ENCODE data around the gene LY6G6F.
"Not testable (repeated sequence)": the region's sequence is repeated elsewhere in the genome, so short reads cannot be mapped to it uniquely, and the experiment has no call there.

The LY6G6F gene

GRCh38 chr6:31700740-31701401, 5.8 kb upstream of the LY6G6F start:
- intact Hi-C loops (cut with DNase I) = loop anchor here (10.0 kb wide), 1 partner anchor 94 kb away; the partner anchor contains the start of gene VARS1
- no peak for DNase-seq

GRCh38 chr6:31701666-31702404, 4.8 kb upstream of the LY6G6F start:
- peak in 1 of 10 donors; percentile 74 for DNase-seq
- intact Hi-C loops (cut with DNase I) = loop anchor here (2.0 to 10.0 kb wide), 2 partner anchors 93 to 161 kb away; partner anchors contain the start of genes NEU1 and VARS1

- peak in 1 of 10 donors; percentile 5 for DNase-seq
- intact Hi-C loops (cut with DNase I) = loop anchor here (2.0 to 10.0 kb wide), 2 partner anchors 92 to 160 kb away; partner anchors contain the start of genes NEU1 and VARS1
Measured at GRCh38 chr6:31702405-31702818, 4.3 kb upstream of the LY6G6F start.

GRCh38 chr6:31702819-31703716, 3.6 kb upstream of the LY6G6F start, which contains the start of gene ABHD16A:
TSS of gene ABHD16A (minus strand) at chr6:31703324. CDS start at chr6:31703281, 43 bp downstream.
- intact Hi-C loops (cut with DNase I) = loop anchor here (2.0 to 10.0 kb wide), 2 partner anchors 92 to 160 kb away; partner anchors contain the start of genes NEU1 and VARS1
- DNase-seq = peak; percentile 96 to 100 (median 98)

GRCh38 chr6:31705931-31706330, 735 bp upstream of the LY6G6F start:
- DNase-seq = peak in 1 of 10 donors; percentile 1
- intact Hi-C loops (cut with DNase I) = loop anchor here (10.0 kb wide), 1 partner anchor 89 kb away; the partner anchor contains the start of gene VARS1

GRCh38 chr6:31707701-31708100, 1.0 kb downstream of the LY6G6F start:
- DNase-seq = peak in 1 of 10 donors; percentile 8
- intact Hi-C loops (cut with DNase I) = loop anchor here (10.0 kb wide), 1 partner anchor 87 kb away; the partner anchor contains the start of gene VARS1

GRCh38 chr6:31708224-31708623, 1.6 kb downstream of the LY6G6F start:
- intact Hi-C loops (cut with DNase I) = loop anchor here (10.0 kb wide), 1 partner anchor 87 kb away; the partner anchor contains the start of gene VARS1
- no peak for DNase-seq

- intact Hi-C loops (cut with DNase I) = loop anchor here (10.0 kb wide), 1 partner anchor 86 kb away; the partner anchor contains the start of gene VARS1
- not testable (repeated sequence) for DNase-seq
Measured at GRCh38 chr6:31709157-31709556, 2.5 kb downstream of the LY6G6F start.

GRCh38 chr6:31710523-31711219, 4.0 kb downstream of the LY6G6F start:
- intact Hi-C loops (cut with DNase I) = no loop called here

GRCh38 chr6:31711233-31711632, 4.6 kb downstream of the LY6G6F start:
- intact Hi-C loops (cut with DNase I) = no loop called here
- DNase-seq = no peak

More at GRCh38 chr6:31710523-31711219, 4.0 kb downstream of the LY6G6F start:
- peak in 1 of 10 donors; percentile 47 for DNase-seq

GRCh38 chr6:31712296-31712695, 5.6 kb downstream of the LY6G6F start:
- no peak for DNase-seq
- intact Hi-C loops (cut with DNase I) = no loop called here

- intact Hi-C loops (cut with DNase I) = no loop called here
- DNase-seq = no peak
Measured at GRCh38 chr6:31713465-31713864, 6.8 kb downstream of the LY6G6F start.

GRCh38 chr6:31713991-31714684, 7.5 kb downstream of the LY6G6F start:
- intact Hi-C loops (cut with DNase I) = no loop called here
- DNase-seq = no peak

GRCh38 chr6:31715022-31715958, 8.6 kb downstream of the LY6G6F start, which contains the start of gene LY6G6D:
TSS of gene LY6G6D (plus strand) at chr6:31715348. CDS start at chr6:31715356, 8 bp downstream.
- intact Hi-C loops (cut with DNase I) = no loop called here
- DNase-seq = no peak

GRCh38 chr6:31717499-31718222, 11.0 kb downstream of the LY6G6F start:
- intact Hi-C loops (cut with DNase I) = no loop called here
- peak in 1 of 10 donors; percentile 55 for DNase-seq

- peak in 1 of 10 donors; percentile 8 for DNase-seq
- intact Hi-C loops (cut with DNase I) = no loop called here
Measured at GRCh38 chr6:31718265-31718664, 11.6 kb downstream of the LY6G6F start.

GRCh38 chr6:31719001-31719400, 12.3 kb downstream of the LY6G6F start:
- intact Hi-C loops (cut with DNase I) = no loop called here
- DNase-seq = peak in 1 of 10 donors; percentile 58

All from posterior cingulate gyrus (tissue), 11 donors.